ENCODE measurements around the gene IL26. TPM values are rescaled to one million over a fixed set of nuclear protein-coding genes. Genes with fewer than 3 reads are reported as not detected.

The IL26 gene
- polyA plus RNA-seq, 1 donor (not counting 4 experiments of a cell fraction or from before 2014, with no cell fraction given) = not detected

DNA sequence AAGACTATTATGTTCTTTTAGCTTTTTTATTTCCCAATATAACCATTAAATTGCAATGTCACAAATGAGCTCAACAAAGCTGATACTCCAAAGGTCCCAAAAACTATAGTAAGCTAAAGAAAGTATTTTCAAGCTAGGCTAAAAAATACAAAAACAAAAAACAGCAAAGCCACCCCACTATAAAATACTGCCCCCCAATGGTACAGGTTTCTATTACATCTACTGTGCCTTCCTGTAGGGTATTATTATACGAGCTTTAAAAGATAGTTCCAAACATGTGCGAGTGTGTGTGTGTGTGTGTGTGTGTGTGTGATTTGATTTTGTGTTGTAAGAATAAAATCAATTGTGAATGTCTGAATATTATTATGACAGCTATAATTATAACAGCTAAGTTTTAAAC is 67.2 kb downstream of the IL26 start:
- no peaks in the 10 kb centered on the region for H3K36me3 ChIP-seq (ENCODE audit: control insufficient read depth in 2 of 2, extremely low read depth in 1 of 2, insufficient read depth in 2 of 2, low read length in 2 of 2)
- no peaks in the 10 kb centered on the region for H3K79me2 ChIP-seq (ENCODE audit: control insufficient read depth, insufficient read depth, low read length)
- H3K4me2 ChIP-seq (ENCODE audit: control insufficient read depth, extremely low read depth, insufficient read depth, low read depth, low read length) = no peak overlapping the region
- FAIRE-seq (peak; percentile 76), DNase-seq (ENCODE audit: low read depth, low spot score) (no peak)
- no peak overlapping the region for H2AFZ ChIP-seq (ENCODE audit: control insufficient read depth, low read length)
- no peak overlapping the region for H3K4me3 ChIP-seq (ENCODE audit: control insufficient read depth in 2 of 3, extremely low read depth in 1 of 3, insufficient read depth in 2 of 3, low read depth in 1 of 3, low read length in 3 of 3)
- H3K27me3 ChIP-seq (ENCODE audit: control insufficient read depth, extremely low read depth, insufficient read depth, low read length) = peaks cover 5% of the 10 kb centered on the region
- H4K20me1 ChIP-seq (ENCODE audit: control insufficient read depth, extremely low read depth, insufficient read depth, low read length) = no peaks in the 10 kb centered on the region
- no peak overlapping the region for H3K27ac ChIP-seq (ENCODE audit: control insufficient read depth, insufficient read depth, low read length)
- no peaks in the 10 kb centered on the region for H3K9me3 ChIP-seq (ENCODE audit: control insufficient read depth, low read depth, low read length)
- H3K9me1 ChIP-seq (ENCODE audit: control insufficient read depth, extremely low read depth, insufficient read depth, low read length) = no peaks in the 10 kb centered on the region
- dilution Hi-C loops (cut with MboI; ENCODE audit: extremely low pct_ligation_motif_present, low sequenced_read_pairs) = no loop called here
- H3K4me1 ChIP-seq (ENCODE audit: control insufficient read depth, extremely low read depth, insufficient read depth, low read length) = peaks cover 7% of the 10 kb centered on the region
- no peak overlapping the region for H3K9ac ChIP-seq (ENCODE audit: control insufficient read depth, extremely low read depth, insufficient read depth, low read length)
- no peak for TF ChIP-seq EZH2 (IDR thresholded peaks at IDR 0.05; ENCODE audit: low read length)
- TF ChIP-seq, protein P1, sequence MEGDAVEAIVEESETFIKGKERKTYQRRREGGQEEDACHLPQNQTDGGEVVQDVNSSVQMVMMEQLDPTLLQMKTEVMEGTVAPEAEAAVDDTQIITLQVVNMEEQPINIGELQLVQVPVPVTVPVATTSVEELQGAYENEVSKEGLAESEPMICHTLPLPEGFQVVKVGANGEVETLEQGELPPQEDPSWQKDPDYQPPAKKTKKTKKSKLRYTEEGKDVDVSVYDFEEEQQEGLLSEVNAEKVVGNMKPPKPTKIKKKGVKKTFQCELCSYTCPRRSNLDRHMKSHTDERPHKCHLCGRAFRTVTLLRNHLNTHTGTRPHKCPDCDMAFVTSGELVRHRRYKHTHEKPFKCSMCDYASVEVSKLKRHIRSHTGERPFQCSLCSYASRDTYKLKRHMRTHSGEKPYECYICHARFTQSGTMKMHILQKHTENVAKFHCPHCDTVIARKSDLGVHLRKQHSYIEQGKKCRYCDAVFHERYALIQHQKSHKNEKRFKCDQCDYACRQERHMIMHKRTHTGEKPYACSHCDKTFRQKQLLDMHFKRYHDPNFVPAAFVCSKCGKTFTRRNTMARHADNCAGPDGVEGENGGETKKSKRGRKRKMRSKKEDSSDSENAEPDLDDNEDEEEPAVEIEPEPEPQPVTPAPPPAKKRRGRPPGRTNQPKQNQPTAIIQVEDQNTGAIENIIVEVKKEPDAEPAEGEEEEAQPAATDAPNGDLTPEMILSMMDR (optimal IDR thresholded peaks at IDR 0.05 in 1 of 3, IDR thresholded peaks at IDR 0.05 in 1 of 3, conservative IDR thresholded peaks at IDR 0.05 in 1 of 3; ENCODE audit: extremely low read depth in 1 of 3, insufficient read depth in 2 of 3, low read length in 3 of 3) = peak in 2 of 3 experiments; percentile 63

DNA sequence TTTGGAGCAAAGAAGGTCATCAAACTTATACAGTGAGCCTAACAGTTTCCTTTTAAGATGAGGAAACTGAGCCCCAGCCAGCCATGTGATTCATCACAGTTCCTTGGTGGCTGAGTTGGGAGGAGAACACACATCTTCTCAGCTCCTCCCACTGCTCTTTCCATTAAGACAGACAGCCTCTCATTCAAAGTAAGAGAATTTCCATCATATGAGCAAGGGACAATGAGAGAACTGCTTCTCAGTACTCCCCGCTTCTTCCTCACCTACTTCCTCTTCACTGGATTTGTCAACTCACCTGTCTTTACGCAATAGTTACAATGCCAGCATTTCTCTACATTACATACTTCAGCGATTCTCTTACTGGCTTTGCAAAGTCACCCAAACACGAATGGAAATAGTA is 68.2 kb downstream of the IL26 start:
- no peak for DNase-seq (ENCODE audit: low read depth, low spot score)
- no peak overlapping the region for H3K4me2 ChIP-seq (ENCODE audit: control insufficient read depth, extremely low read depth, insufficient read depth, low read depth, low read length)

More for the DNA sequence above, 68.2 kb downstream of the IL26 start:
- H3K79me2 ChIP-seq (ENCODE audit: control insufficient read depth, insufficient read depth, low read length) = no peaks in the 10 kb centered on the region
- TF ChIP-seq, protein P1 (optimal IDR thresholded peaks at IDR 0.05 in 1 of 3, IDR thresholded peaks at IDR 0.05 in 1 of 3, conservative IDR thresholded peaks at IDR 0.05 in 1 of 3; ENCODE audit: extremely low read depth in 1 of 3, insufficient read depth in 2 of 3, low read length in 3 of 3) = no peak
- no peak for TF ChIP-seq EZH2 (IDR thresholded peaks at IDR 0.05; ENCODE audit: low read length)
- H3K9me1 ChIP-seq (ENCODE audit: control insufficient read depth, extremely low read depth, insufficient read depth, low read length) = no peaks in the 10 kb centered on the region
- H4K20me1 ChIP-seq (ENCODE audit: control insufficient read depth, extremely low read depth, insufficient read depth, low read length) = no peaks in the 10 kb centered on the region
- no peak overlapping the region for H3K4me3 ChIP-seq (ENCODE audit: control insufficient read depth in 2 of 3, extremely low read depth in 1 of 3, insufficient read depth in 2 of 3, low read depth in 1 of 3, low read length in 3 of 3)
- H3K27ac ChIP-seq (ENCODE audit: control insufficient read depth, insufficient read depth, low read length) = no peak overlapping the region
- dilution Hi-C loops (cut with MboI; ENCODE audit: extremely low pct_ligation_motif_present, low sequenced_read_pairs) = no loop called here
- FAIRE-seq = no peak
- H2AFZ ChIP-seq (ENCODE audit: control insufficient read depth, low read length) = no peak overlapping the region
- no peaks in the 10 kb centered on the region for H3K9me3 ChIP-seq (ENCODE audit: control insufficient read depth, low read depth, low read length)
- H3K36me3 ChIP-seq (ENCODE audit: control insufficient read depth in 2 of 2, extremely low read depth in 1 of 2, insufficient read depth in 2 of 2, low read length in 2 of 2) = no peaks in the 10 kb centered on the region
- H3K4me1 ChIP-seq (ENCODE audit: control insufficient read depth, extremely low read depth, insufficient read depth, low read length) = peaks cover 4% of the 10 kb centered on the region
- H3K9ac ChIP-seq (ENCODE audit: control insufficient read depth, extremely low read depth, insufficient read depth, low read length) = no peak overlapping the region
- H3K27me3 ChIP-seq (ENCODE audit: control insufficient read depth, extremely low read depth, insufficient read depth, low read length) = peaks cover 13% of the 10 kb centered on the region
